A204.1 (cell line): ENCODE results near the gene CHORDC1.
"Not testable (repeated sequence)": the region's sequence is repeated elsewhere in the genome, so short reads cannot be mapped to it uniquely, and the experiment has no call there.

Source experiments
- FAIRE-seq: peaks from 2 replicates; lab custom pipeline; 2012; peaks lifted over from hg19 to GRCh38; lab: Jason Lieb, UNC

The CHORDC1 gene

GRCh38 chr11:90216611-90217010 lies 6.2 kb downstream of the CHORDC1 start:
- no peak for FAIRE-seq

GRCh38 chr11:90213322-90213721 lies 9.5 kb downstream of the CHORDC1 start:
- no peak for FAIRE-seq

GRCh38 chr11:90208857-90209256 lies 14.0 kb downstream of the CHORDC1 start:
- no peak for FAIRE-seq

DNA sequence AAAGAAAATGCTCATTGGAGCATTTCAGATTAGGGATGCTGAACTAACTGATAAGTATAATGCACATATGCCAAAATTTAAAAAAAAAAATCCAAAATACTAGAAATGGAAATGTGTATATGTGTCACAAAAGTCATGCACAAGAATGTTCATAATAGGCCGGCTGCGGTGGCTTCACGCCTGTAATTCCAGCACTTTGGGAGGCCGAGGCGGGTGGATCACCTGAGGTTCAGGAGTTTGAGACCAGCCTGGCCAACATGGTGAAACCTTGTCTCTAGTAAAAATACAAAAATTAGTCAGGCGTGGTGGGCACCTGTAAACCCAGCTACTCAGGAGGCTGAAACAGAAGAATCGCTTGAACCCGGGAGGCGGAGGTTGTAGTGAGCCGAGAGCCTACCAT lies 14.9 kb downstream of the CHORDC1 start:
- not testable (repeated sequence) for FAIRE-seq

- peak; percentile 94 for FAIRE-seq
Observed at GRCh38 chr11:90204832-90205646, 17.8 kb downstream of the CHORDC1 start.

DNA sequence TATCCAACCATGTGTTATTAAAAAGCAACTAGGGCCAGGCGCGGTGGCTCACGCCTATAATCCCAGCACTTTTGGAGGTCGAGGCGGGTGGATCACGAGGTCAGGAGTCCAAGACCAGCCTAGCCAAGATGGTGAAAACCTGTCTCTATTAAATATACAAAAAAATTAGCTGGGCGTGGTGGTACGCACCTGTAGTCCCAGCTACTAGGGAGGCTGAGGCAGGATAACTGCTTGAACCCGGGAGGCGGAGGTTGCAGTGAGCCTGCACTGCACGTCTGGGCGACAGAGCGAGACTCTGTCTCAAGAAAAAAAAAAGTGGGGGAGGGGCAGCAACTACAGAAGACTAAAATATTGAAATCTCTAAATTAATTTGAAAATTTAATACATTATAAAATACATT lies 18.4 kb downstream of the CHORDC1 start:
- no peak for FAIRE-seq

GRCh38 chr11:90202342-90202741 lies 20.5 kb downstream of the CHORDC1 start:
- no peak for FAIRE-seq

GRCh38 chr11:90197377-90197776 lies 25.5 kb downstream of the CHORDC1 start:
- no peak for FAIRE-seq

DNA sequence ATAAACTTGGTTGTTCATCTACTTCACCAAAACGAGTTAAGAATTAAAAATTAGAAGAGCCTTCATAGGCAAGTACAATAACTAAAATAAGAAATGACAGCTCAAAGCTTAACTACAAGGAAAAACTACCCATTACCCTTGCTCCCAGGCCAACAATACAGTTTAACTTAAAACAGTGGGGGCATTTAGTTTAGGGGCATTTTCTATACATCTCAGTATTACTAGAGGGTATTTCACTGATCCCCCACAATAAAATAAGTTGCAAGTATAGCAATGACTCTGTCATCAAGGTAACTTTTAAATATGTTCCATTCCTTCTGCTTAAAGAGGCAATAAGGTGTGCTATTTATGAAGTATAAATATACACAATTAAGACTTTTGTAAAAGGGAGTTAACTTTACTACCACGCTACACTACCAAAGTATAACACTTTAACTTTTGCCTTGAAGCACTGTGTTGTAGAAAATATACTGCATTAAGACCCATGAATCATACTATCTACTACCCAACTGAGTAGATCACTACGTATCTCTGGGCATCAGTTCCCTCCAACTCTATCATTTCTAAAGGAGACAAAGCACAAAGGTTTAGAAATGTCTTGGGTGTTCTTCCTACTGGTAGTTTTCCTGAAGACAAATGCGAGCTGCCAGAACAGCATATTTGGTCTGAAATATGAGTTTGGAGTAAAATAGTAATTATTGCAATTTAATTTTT lies 29.8 kb downstream of the CHORDC1 start:
- FAIRE-seq: no peak

DNA sequence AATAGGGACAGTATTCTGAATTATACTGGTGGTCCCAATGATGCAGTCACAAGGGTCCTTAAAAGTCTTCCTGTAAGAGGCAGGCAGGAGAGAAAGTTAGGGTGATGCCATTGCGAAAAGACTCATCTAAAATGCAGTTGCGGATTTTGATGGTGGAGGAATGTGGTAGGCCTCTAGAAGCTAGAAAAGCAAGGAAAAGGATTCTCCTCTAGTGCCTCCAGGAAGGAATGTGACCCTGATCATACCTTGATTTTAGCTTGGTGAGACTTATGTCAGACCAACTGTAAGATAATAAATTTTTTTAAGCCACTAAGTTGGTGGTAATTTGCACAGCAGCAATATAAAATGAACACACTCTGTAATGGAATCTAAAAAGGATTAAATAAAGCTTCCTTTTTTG lies 33.8 kb downstream of the CHORDC1 start:
- no peak for FAIRE-seq

DNA sequence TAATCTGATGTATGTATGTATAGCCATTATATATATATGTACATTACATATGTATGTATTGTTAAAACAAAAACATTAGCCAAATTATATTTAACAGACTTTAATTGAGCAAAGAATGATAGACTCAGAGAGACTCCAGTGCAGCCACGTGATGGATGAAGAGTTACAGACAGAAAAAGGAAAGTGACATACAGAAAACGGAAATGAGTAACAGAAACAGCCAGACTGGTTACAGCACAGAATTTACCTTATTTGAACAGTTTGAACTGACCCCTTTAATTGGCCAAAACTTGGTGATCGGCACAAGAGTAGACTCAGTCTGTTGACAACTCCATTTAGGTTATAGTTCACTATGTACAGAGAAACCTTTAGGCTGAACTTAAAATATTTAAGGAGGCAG lies 35.0 kb downstream of the CHORDC1 start:
- FAIRE-seq: no peak

DNA sequence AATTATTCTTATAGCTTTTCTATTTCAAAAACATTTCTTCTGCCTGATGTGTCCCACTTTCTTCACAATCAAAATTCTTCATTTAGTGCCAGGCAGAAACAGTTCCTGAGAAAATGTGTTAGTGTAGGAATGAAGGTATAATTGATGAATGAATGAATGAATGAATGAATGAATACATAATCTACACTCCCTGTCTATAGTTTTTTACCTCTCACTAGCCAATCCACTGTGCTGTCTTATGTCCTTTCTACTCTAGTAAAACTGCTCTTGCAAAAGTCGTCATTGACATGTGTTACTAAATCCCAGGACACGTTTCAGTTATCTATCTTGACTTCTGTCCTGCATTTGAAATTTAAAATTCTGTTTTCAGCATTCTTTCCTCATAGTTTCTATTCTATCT lies 42.9 kb downstream of the CHORDC1 start:
- FAIRE-seq: no peak

GRCh38 chr11:90178751-90179150 lies 44.1 kb downstream of the CHORDC1 start:
- no peak for FAIRE-seq

DNA sequence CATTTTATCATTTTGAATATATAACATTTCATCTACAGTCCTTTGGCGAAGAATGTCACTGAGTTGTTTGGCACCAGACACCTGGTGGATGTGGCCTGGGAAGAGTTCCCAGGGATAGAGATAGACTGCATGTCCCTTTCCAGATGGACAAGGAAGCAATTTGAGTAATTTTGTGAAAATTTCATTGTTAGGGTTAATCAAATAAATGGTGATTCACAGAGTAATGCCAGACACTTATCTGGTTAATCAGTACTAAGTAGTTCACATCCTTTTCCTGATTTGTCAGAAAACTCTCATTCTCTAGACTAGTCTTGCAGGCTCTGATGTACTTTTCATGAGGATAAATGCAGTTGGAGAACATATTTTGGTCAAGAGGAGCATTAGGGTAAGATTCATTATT lies 46.8 kb downstream of the CHORDC1 start:
- FAIRE-seq: no peak

DNA sequence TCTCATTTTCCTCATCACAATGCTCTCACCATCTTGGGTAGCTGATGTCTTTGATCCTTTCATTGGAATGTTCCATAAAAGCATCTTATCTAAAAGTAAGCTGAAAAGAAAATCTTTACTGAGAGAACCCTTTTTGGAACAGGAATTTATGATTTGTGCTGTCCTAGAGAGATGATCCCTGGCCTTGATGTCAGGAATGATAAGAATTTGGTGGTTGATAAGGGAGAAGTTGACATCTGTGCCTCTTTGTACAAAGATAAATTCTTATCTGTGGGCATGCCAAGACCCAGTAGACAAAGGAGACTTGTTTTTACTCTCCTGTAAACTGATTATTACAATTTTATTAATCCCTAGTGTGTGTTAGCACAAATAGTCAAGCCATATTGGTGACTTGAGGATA lies 51.5 kb downstream of the CHORDC1 start:
- FAIRE-seq: no peak

GRCh38 chr11:90168571-90168970 lies 54.3 kb downstream of the CHORDC1 start:
- FAIRE-seq: no peak

GRCh38 chr11:90167704-90168103 lies 55.1 kb downstream of the CHORDC1 start:
- not testable (repeated sequence) for FAIRE-seq

GRCh38 chr11:90166982-90167573 lies 55.8 kb downstream of the CHORDC1 start:
- not testable (repeated sequence) for FAIRE-seq
